ENCODE data around the gene UCHL1.
"Not testable (repeated sequence)": the region's sequence is repeated elsewhere in the genome, so short reads cannot be mapped to it uniquely, and the experiment has no call there.

The UCHL1 gene

DNA sequence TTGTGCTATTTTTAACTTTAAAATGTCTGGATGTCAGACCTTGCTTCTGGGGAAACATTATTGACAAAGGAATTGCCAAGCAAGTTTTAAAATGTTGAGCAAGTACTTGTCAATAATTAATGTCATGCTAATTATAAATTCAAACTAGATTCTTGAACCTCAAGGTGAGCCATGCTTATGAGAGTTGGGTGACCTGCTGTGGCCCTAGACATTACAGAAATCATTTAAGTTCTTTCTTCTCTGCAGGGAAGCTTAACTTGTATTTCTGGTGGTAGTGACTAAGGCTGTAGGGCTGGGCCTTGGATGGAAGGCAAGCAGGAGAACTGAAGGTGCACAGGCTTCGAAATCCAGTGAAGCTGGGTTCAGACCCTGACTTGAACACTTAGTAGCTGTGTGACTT is 14.8 kb upstream of the UCHL1 start:
- DNase-seq, result no peak

DNA sequence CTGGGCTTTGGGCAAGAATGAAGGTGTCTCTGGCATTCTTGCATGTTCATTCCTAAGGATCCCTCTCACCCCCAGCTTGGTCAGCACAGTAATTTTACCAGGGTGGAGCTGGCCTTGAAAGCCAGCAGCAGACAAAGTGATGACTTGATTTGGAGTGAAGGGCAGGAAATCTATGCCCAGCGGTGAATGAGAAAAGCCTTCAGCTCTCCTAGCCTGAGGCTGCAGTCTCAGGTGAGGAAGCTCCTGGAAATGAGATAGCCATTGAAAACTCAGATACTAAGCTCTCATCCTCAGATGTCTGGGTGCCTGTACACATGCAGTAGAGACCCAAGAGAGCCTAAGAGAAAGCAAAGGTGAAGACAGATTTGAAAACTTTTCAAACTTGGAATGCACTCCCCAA is 10.7 kb upstream of the UCHL1 start:
- DNase-seq, result no peak

- no peak for DNase-seq
These were observed 493 bp upstream of the UCHL1 start for GRCh38 chr4:41256131-41256739.

GRCh38 chr4:41257257-41257901 is 651 bp downstream of the UCHL1 start:
- DNase-seq, result no peak

DNA sequence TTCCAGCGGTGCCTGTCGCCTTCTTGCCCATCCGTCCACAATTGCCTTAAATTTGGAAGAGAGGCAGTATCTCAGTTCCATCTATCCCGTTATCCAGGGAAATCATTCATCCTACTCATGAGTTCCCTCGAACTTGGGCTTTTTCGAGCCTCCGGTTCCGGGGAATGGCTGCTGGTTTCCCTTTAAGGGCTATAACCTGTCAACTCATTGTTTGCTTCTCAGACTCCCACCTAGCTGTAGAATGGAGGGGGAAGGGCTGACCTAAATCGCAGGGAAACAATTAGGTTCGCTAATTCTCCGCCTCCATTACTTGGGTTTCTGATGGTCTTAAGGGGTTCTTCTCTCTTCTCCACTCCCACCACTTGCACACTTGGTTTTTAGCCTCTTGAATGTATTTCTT is 1.2 kb downstream of the UCHL1 start:
- DNase-seq, result no peak

GRCh38 chr4:41258783-41259182 is 2.1 kb downstream of the UCHL1 start:
- no peak for DNase-seq

- no peak for DNase-seq
These were observed 3.5 kb downstream of the UCHL1 start for GRCh38 chr4:41260116-41260733.

- DNase-seq, result no peak
These were observed 5.5 kb downstream of the UCHL1 start for GRCh38 chr4:41262198-41262597.

DNA sequence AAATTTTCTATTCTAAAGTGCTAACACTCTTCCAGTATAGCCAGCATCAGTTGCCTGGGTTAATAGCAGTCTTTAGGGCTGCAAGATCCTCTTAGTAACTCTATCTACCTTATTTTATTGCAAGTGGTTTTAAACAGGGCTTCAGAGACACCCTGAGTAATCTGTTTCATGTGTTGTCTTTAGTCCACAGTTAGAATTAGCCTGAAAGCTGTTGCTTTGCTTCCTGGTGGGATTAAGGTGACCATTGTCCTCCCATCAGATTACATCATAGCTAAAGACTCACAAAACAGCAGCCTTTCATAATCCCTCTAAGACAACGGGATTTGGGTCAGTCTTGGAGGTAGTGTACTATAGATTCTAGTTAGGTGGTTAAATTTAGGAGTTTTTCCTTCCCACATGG is 7.5 kb downstream of the UCHL1 start:
- no peak for DNase-seq

DNA sequence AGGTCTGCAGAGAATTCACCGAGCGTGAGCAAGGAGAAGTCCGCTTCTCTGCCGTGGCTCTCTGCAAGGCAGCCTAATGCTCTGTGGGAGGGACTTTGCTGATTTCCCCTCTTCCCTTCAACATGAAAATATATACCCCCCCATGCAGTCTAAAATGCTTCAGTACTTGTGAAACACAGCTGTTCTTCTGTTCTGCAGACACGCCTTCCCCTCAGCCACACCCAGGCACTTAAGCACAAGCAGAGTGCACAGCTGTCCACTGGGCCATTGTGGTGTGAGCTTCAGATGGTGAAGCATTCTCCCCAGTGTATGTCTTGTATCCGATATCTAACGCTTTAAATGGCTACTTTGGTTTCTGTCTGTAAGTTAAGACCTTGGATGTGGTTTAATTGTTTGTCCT is 11.3 kb downstream of the UCHL1 start:
- no peak for DNase-seq

- DNase-seq, result no peak
These were observed 12.2 kb downstream of the UCHL1 start for GRCh38 chr4:41268721-41269517.

DNA sequence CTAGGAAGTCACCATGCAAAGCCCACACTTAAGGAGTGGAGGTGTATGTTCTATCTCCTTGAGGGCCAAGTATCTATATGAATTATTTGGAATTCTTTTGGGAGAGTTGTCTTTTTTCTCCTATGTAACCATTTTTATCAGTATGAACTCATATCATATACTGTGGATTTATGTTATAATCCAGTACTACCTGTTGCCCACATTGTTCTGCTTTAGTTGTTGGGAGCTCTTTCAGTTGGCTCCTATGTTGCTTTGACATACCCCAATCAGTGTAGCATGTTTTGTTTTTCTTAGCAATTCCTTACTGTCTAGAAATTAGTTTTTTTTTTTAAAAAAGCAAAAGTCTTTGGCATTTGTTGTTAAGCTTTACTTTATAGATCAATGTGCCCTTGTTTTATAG is 13.0 kb downstream of the UCHL1 start:
- no peak for DNase-seq

DNA sequence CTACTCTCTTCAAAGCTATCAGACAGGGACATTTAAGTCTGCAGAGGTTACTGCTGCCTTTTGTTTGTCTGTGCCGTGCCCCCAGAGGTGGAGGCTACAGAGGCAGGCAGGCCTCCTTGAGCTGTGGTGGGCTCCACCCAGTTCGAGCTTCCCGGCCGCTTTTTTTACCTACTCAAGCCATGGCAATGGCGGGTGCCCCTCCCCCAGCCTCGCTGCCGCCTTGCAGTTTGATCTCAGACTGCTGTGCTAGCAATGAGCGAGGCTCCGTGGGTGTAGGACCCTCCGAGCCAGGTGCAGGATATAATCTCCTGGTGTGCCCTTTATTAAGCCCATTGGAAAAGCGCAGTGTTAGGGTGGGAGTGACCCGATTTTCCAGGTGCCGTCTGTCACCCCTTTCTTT is 19.2 kb downstream of the UCHL1 start:
- DNase-seq, result not testable (repeated sequence)

DNA sequence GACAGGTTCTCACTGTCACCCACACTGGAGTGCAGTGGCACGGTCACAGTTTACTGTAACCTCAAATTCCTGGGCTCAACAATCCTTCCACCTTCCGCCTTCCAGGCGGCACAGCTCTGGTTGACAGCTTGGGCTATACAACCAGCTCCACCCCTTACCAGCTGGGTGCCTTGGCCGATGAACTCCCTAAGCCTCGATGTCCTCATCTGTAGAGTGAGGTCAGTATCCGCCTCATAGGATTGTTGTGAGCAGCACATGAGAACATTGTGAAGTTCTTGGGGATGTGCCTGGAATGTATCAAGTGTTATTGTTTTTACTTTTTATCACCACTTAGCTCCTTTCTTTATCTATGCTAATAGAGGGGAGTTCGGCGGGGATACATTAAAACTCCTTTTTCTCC is 23.3 kb downstream of the UCHL1 start:
- no peak for DNase-seq

- DNase-seq, result peak; percentile 53
These were observed 24.4 kb downstream of the UCHL1 start for GRCh38 chr4:41281038-41281634.

DNA sequence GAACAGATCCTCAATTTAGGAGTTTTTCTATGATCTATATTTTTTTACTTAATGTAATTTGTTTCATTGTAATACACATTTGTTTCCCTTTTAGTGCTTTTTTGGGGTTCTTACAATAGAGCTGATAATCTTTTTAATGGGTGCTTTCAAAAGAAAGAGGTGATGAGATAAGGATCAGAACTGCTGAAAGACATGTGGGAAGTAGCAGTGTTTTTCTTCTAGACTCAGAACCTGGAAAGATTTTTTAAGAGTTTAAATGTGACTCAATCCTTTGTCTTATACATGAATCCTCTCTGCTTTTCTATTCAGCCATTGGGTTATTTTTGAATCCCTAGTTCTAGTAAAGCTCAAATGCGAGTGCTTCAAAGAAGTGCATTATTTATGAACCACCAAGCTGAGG is 25.6 kb downstream of the UCHL1 start:
- DNase-seq, result no peak

DNA sequence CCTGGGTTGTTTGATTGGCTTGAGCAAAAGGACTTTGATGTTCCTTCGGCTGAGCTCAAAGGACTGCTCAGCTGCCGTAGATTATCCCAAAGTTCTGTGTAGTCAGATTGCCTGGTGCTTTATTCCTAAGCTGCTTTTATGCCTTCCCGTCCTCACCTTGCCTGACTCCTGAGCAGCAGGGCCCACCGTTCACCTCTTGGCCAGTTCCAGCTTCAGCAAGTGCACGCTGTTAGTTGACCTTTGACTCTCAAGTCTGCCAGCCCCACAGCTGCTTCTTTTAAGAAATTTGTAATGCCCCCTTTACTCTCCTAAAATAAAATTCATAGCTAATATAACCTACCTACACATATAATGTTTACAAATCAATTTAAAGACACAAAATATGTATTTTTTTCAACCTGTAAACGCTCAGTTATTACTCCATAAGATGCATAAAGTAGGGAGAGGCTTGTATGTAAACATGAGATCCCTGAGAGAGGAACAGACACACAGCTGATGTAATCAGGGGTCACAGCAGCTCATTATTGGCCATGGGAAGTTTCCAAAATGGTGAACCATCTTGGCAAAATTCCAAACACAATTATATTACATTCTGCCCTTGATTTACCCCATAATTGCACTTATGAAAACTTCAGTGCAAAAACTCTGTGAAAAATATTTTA is 28.6 kb downstream of the UCHL1 start:
- DNase-seq, result no peak

DNA sequence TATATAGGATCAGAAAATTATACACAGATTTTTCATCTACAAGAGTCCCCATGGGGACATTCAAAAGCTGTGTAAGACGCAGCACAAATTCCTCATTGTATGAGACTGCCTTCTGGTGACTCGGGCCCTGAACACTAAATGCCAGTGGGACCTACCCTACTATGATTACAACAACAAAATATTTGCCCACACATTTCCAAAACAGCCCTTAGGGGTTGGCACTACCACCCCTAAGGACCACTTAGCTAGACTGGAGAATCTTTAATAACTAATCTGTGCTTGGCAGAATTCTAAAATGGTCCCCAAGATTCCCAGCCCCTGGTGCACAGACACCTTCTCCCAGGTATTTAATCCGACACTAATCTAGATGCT is 29.1 kb downstream of the UCHL1 start:
- no peak for DNase-seq

- no peak for DNase-seq
These were observed 30.3 kb downstream of the UCHL1 start for GRCh38 chr4:41287005-41287404.

DNA sequence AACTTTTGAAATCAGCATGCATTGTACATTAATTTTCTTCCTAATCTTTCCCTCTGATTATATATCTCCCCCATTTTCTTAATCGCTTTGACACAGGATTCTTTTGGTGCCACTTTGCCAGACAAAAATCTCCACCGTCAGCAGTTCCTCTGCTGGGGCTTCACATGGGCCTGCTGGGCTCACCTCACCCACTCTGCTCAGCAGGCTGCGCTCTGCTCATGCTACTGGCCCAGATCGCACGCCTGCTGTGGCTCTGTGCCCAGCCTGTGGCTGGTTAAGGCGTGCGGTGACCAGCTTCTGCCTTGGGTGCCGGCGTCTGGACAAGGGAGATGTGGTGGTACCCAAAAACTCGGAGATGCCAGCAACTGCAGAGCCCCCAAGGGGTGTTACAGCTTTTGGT is 31.1 kb downstream of the UCHL1 start:
- DNase-seq, result no peak

- DNase-seq, result no peak
These were observed 31.5 kb downstream of the UCHL1 start for GRCh38 chr4:41288254-41288653.

GRCh38 chr4:41290479-41290878 is 33.8 kb downstream of the UCHL1 start:
- no peak for DNase-seq

All from KG1 (cell line).